Neural cell (in vitro differentiated cells): Measurements from ENCODE around the gene CRADD. TPM values are rescaled to one million over a fixed set of nuclear protein-coding genes. Genes with fewer than 3 reads are reported as not detected.

Experiments used
- H2AFZ ChIP-seq: fragments of 200-600, 300-800 bp; sonication (generic), shearing (Covaris generic); 2 replicates; pipeline ENCODE4 v1.6.0; 2014; ENCODE audit warnings: low read depth, mild to moderate bottlenecking, antibody characterized with exemption, low read length, moderate library complexity
- H3F3A ChIP-seq: fragments of 200-600 bp; shearing (Covaris generic); 2 replicates; pipeline ENCODE4 v1.6.1; 2016; ENCODE audit warnings: mild to moderate bottlenecking, moderate library complexity, mixed read lengths, antibody characterized with exemption, low read length; ENCODE audit not compliant: insufficient read depth, poor library complexity, severe bottlenecking
- H3K27ac ChIP-seq: fragments of 200-600, 300-800 bp; sonication (generic), shearing (Covaris generic); 2 replicates; pipeline ENCODE4 v1.5.1; 2014; ENCODE audit warnings: mild to moderate bottlenecking, low read length, moderate library complexity
- H3K27me3 ChIP-seq: fragments of 300-800, 200-600 bp; sonication (generic), shearing (Covaris generic); 2 replicates; pipeline ENCODE4 v1.6.0; 2014; ENCODE audit warnings: mild to moderate bottlenecking, low read depth, low read length, moderate library complexity; ENCODE audit not compliant: insufficient read depth
- H3K36me3 ChIP-seq: fragments of 300-800, 200-600 bp; sonication (generic), shearing (Covaris generic); 2 replicates; pipeline ENCODE4 v1.5.1; 2014; ENCODE audit warnings: mild to moderate bottlenecking, antibody characterized with exemption, low read length, moderate library complexity; ENCODE audit not compliant: insufficient read depth
- H3K4me2 ChIP-seq: fragments of 300-800, 200-600 bp; sonication (generic), shearing (Covaris generic); 2 replicates; pipeline ENCODE4 v1.6.0; 2014; ENCODE audit warnings: mild to moderate bottlenecking, low read length
- H3K4me3 ChIP-seq: fragments of 300-800, 200-600 bp; sonication (generic), shearing (Covaris generic); 2 replicates; pipeline ENCODE4 v1.5.1; 2014; ENCODE audit warnings: mild to moderate bottlenecking, low read length, moderate library complexity
- H3K79me2 ChIP-seq: fragments of 200-600 bp; shearing (Covaris generic); replicated peaks from 2 replicates; pipeline ENCODE4 v1.6.0; 2014; ENCODE audit warnings: mild to moderate bottlenecking, low read length, moderate library complexity; ENCODE audit not compliant: insufficient read depth
- H3K9ac ChIP-seq: fragments of 300-800, 200-600 bp; sonication (generic), shearing (Covaris generic); 2 replicates; pipeline ENCODE4 v1.6.1; 2016; ENCODE audit warnings: mild to moderate bottlenecking, low read length, mixed read lengths
- H3K9me2 ChIP-seq: fragments of 200-600 bp; shearing (Covaris generic); 2 replicates; pipeline ENCODE4 v1.6.1; 2016; ENCODE audit warnings: mild to moderate bottlenecking, low read length, mixed read lengths; ENCODE audit not compliant: insufficient read depth
- H3K9me3 ChIP-seq: fragments of 200-600, 300-800 bp; sonication (generic), shearing (Covaris generic); 2 replicates; pipeline ENCODE4 v1.6.1; 2016; ENCODE audit warnings: mild to moderate bottlenecking, mixed run types, low read length, moderate library complexity, mixed read lengths
- H4K20me1 ChIP-seq: fragments of 200-600 bp; shearing (Covaris generic); 2 replicates; pipeline ENCODE4 v1.6.1; 2016; ENCODE audit warnings: mild to moderate bottlenecking, mixed run types; ENCODE audit not compliant: insufficient read depth
- CTCF ChIP-seq: fragments of 450-650 bp; IDR thresholded peaks from 2 replicates; pipeline ENCODE4 v1.5.1; 2014; ENCODE audit warnings: antibody characterized with exemption, mild to moderate bottlenecking, moderate library complexity; ENCODE audit not compliant: poor library complexity, severe bottlenecking
- EP300 ChIP-seq: fragments of 450-650 bp; conservative IDR thresholded peaks from 2 replicates; pipeline ENCODE4 v1.6.1; 2014; ENCODE audit warnings: antibody characterized with exemption, mild to moderate bottlenecking, moderate library complexity; ENCODE audit not compliant: poor library complexity, severe bottlenecking
- EZH2 ChIP-seq: fragments of 200-600, 300-800 bp; shearing (Covaris generic), sonication (generic); IDR thresholded peaks from 2 replicates; pipeline ENCODE4 v1.6.1; 2014; ENCODE audit warnings: antibody characterized with exemption, low read length, borderline replicate concordance, mild to moderate bottlenecking; ENCODE audit not compliant: insufficient read depth, poor library complexity, severe bottlenecking
- MXI1 ChIP-seq: fragments of 450-650 bp; conservative IDR thresholded peaks from 2 replicates; pipeline ENCODE4 v1.6.1; 2014; ENCODE audit warnings: antibody characterized with exemption, mild to moderate bottlenecking; ENCODE audit not compliant: poor library complexity, severe bottlenecking
- POLR2AphosphoS5 ChIP-seq: IDR thresholded peaks from 2 replicates; pipeline ENCODE4 v1.6.1; 2012
- RAD21 ChIP-seq: fragments of 450-650 bp; conservative IDR thresholded peaks from 2 replicates; pipeline ENCODE4 v1.6.1; 2014; ENCODE audit warnings: antibody characterized with exemption, mild to moderate bottlenecking, moderate library complexity
- REST ChIP-seq: IDR thresholded peaks from 2 replicates; pipeline ENCODE4 v1.6.1; 2012; ENCODE audit warnings: borderline replicate concordance
- SMC3 ChIP-seq: fragments of 450-650 bp; conservative IDR thresholded peaks from 2 replicates; pipeline ENCODE4 v1.6.1; 2014; ENCODE audit warnings: antibody characterized with exemption, mild to moderate bottlenecking, moderate library complexity; ENCODE audit not compliant: poor library complexity
- TAF1 ChIP-seq: IDR thresholded peaks from 2 replicates; pipeline ENCODE4 v1.6.1; 2012; ENCODE audit warnings: low read depth
- polyA plus RNA-seq: library from polyadenylated mRNA; depleted of rRNA; stranded (reverse); fragments of >200 nt; gene quantifications from 2 replicates; pipeline ENCODE4 v1.2.3, GENCODE V29; 2014

Gene CRADD
- polyA plus RNA-seq, 1 donor from 2014 or later = 23.5 TPM

- Histone ChIP-seq H3K9ac (no peak overlapping the region), H3K4me3 (no peak overlapping the region), H3K9me3 (no peaks in the 10 kb centered on the region), H3K36me3 (no peaks in the 10 kb centered on the region), H3K9me2 (no peaks in the 10 kb centered on the region), H3K79me2 (no peaks in the 10 kb centered on the region), H3K4me2 (no peak overlapping the region), H3F3A (no peaks in the 10 kb centered on the region), H3K27me3 (no peaks in the 10 kb centered on the region), H2AFZ (no peak overlapping the region), H3K27ac (no peak overlapping the region), H4K20me1 (no peaks in the 10 kb centered on the region)
- TF ChIP-seq SMC3 (no peak), EZH2 (no peak), MXI1 (no peak), CTCF (no peak), EP300 (no peak)
Observed at GRCh38 chr12:93786656-93787397, 109.7 kb downstream of the CRADD start.

GRCh38 chr12:93788853-93789252 is 111.7 kb downstream of the CRADD start:
- Histone ChIP-seq H3K27me3 (no peaks in the 10 kb centered on the region), H3K4me3 (no peak overlapping the region), H3K79me2 (no peaks in the 10 kb centered on the region), H4K20me1 (no peaks in the 10 kb centered on the region), H2AFZ (no peak overlapping the region), H3K9ac (no peak overlapping the region), H3K36me3 (no peaks in the 10 kb centered on the region), H3K27ac (no peak overlapping the region), H3K9me3 (no peaks in the 10 kb centered on the region), H3K4me2 (no peak overlapping the region), H3F3A (no peaks in the 10 kb centered on the region), H3K9me2 (no peaks in the 10 kb centered on the region)
- TF ChIP-seq EZH2 = no peak
- no peak for TF ChIP-seq REST
- no peak for TF ChIP-seq TAF1
- no peak for TF ChIP-seq POLR2AphosphoS5
- TF ChIP-seq MXI1 = no peak
- no peak for TF ChIP-seq SMC3
- TF ChIP-seq RAD21 = no peak
- TF ChIP-seq EP300 = no peak
- TF ChIP-seq CTCF = no peak
